Osteocyte (in vitro differentiated cells): Measurements from ENCODE around the gene ZNF281. TPM values are rescaled to one million over a fixed set of nuclear protein-coding genes. Genes with fewer than 3 reads are reported as not detected.

Source experiments
- DNase-seq: peaks from one replicate; pipeline ENCODE4 v3.0.0; 2021; ENCODE audit warnings: mixed read lengths; ENCODE audit not compliant: unreplicated experiment; ENCODE audit errors: extremely low spot score
- H3K27ac Mint-ChIP-seq: one replicate; pipeline ENCODE4 v1.8.0; 2021; ENCODE audit warnings: mild to moderate bottlenecking, mixed read lengths; ENCODE audit not compliant: unreplicated experiment
- H3K27me3 Mint-ChIP-seq: one replicate; pipeline ENCODE4 v1.8.0; 2021; ENCODE audit warnings: mixed read lengths; ENCODE audit not compliant: unreplicated experiment
- H3K36me3 Mint-ChIP-seq: one replicate; pipeline ENCODE4 v1.8.0; 2021; ENCODE audit warnings: mixed read lengths; ENCODE audit not compliant: unreplicated experiment
- H3K4me1 Mint-ChIP-seq: one replicate; pipeline ENCODE4 v1.8.0; 2021; ENCODE audit warnings: mixed read lengths; ENCODE audit not compliant: unreplicated experiment
- H3K4me3 Mint-ChIP-seq: one replicate; pipeline ENCODE4 v1.8.0; 2021; ENCODE audit warnings: mild to moderate bottlenecking, moderate library complexity, mixed read lengths; ENCODE audit not compliant: unreplicated experiment
- H3K9me3 Mint-ChIP-seq: one replicate; pipeline ENCODE4 v1.8.0; 2021; ENCODE audit warnings: mixed read lengths; ENCODE audit not compliant: unreplicated experiment
- CTCF ChIP-seq: fragments of 200-600 bp; sonication (generic); IDR thresholded peaks from 2 replicates; pipeline ENCODE4 v1.5.0; 2021; ENCODE audit warnings: antibody characterized with exemption, mild to moderate bottlenecking, moderate library complexity
- total RNA-seq: library from RNA; stranded (reverse); gene quantifications from 2 replicates; pipeline ENCODE4 v1.2.1, GENCODE V29; 2021

Gene ZNF281
- total RNA-seq, 1 donor from 2014 or later = 18.2 TPM

- Mint-ChIP-seq H3K4me3 (no peak overlapping the region), H3K27ac (no peak overlapping the region), H3K27me3 (no peaks in the 10 kb centered on the region), H3K4me1 (peaks cover 5% of the 10 kb centered on the region), H3K36me3 (no peaks in the 10 kb centered on the region), H3K9me3 (no peaks in the 10 kb centered on the region)
- no peak for TF ChIP-seq CTCF
- no peak for DNase-seq
These were observed 43.2 kb upstream of the ZNF281 start for GRCh38 chr1:200452850-200453552.

- no peak for DNase-seq
- Mint-ChIP-seq H3K4me1 (peaks cover 1% of the 10 kb centered on the region), H3K4me3 (no peak overlapping the region), H3K27ac (no peak overlapping the region), H3K9me3 (peaks cover 7% of the 10 kb centered on the region), H3K36me3 (no peaks in the 10 kb centered on the region), H3K27me3 (no peaks in the 10 kb centered on the region)
- TF ChIP-seq CTCF = no peak
These were observed 38.4 kb upstream of the ZNF281 start for GRCh38 chr1:200448034-200448762.

- H3K27me3 Mint-ChIP-seq = no peaks in the 10 kb centered on the region
- H3K27ac Mint-ChIP-seq = no peak overlapping the region
- no peak for DNase-seq
- TF ChIP-seq CTCF = no peak
- no peak overlapping the region for H3K4me3 Mint-ChIP-seq
- H3K36me3 Mint-ChIP-seq = no peaks in the 10 kb centered on the region
- H3K4me1 Mint-ChIP-seq = no peaks in the 10 kb centered on the region
- peaks cover 7% of the 10 kb centered on the region for H3K9me3 Mint-ChIP-seq
These were observed 35.4 kb upstream of the ZNF281 start for GRCh38 chr1:200445213-200445612.

GRCh38 chr1:200444478-200444877 is 34.6 kb upstream of the ZNF281 start:
- H3K9me3 Mint-ChIP-seq = peaks cover 7% of the 10 kb centered on the region
- DNase-seq = no peak
- TF ChIP-seq CTCF = no peak
- H3K27ac Mint-ChIP-seq = no peak overlapping the region
- no peaks in the 10 kb centered on the region for H3K4me1 Mint-ChIP-seq
- no peak overlapping the region for H3K4me3 Mint-ChIP-seq
- no peaks in the 10 kb centered on the region for H3K36me3 Mint-ChIP-seq
- no peaks in the 10 kb centered on the region for H3K27me3 Mint-ChIP-seq

- Mint-ChIP-seq H3K4me1 (peaks cover 5% of the 10 kb centered on the region), H3K27ac (no peak overlapping the region), H3K36me3 (no peaks in the 10 kb centered on the region), H3K9me3 (peaks cover 7% of the 10 kb centered on the region), H3K27me3 (no peaks in the 10 kb centered on the region), H3K4me3 (no peak overlapping the region)
- TF ChIP-seq CTCF = no peak
- no peak for DNase-seq
These were observed 34.0 kb upstream of the ZNF281 start for GRCh38 chr1:200443860-200444259.
